ENCODE data around the gene ACKR4.
"Not testable (repeated sequence)": the region's sequence is repeated elsewhere in the genome, so short reads cannot be mapped to it uniquely, and the experiment has no call there.

ACKR4 gene

GRCh38 chr3:132596816-132597433 is at the start of gene ACKR4:
Gene ACKR4 (plus strand): TSS chr3:132597270. CDS start chr3:132600398, 3,128 bp downstream.
- H3K4me3 Mint-ChIP-seq, result no peak within 1 kb of the TSS
- H3K9me3 Mint-ChIP-seq, result no peaks in the 10 kb centered on the region
- H3K27me3 Mint-ChIP-seq, result no peaks in the 10 kb centered on the region
- ATAC-seq, result no peak
- no peaks in the 10 kb centered on the region for H3K4me1 Mint-ChIP-seq
- DNase-seq, result no peak
- no peak within 1 kb of the TSS for H3K27ac Mint-ChIP-seq

GRCh38 chr3:132549169-132549568 is 47.9 kb upstream of the ACKR4 start:
- Mint-ChIP-seq H3K4me3 (peak overlapping the region in 1 of 2 donors; percentile 50), H3K27ac (peak overlapping the region in 1 of 2 donors; percentile 12), H3K27me3 (no peaks in the 10 kb centered on the region)

GRCh38 chr3:132549890-132550578 is 47.0 kb upstream of the ACKR4 start:
- Mint-ChIP-seq H3K27ac (peak overlapping the region; percentile 90 to 94), H3K27me3 (no peaks in the 10 kb centered on the region), H3K9me3 (peaks cover 0 to 6% of the 10 kb centered on the region in 2 donors), H3K4me3 (peak overlapping the region; percentile 61 to 76), H3K4me1 (peaks cover 54% of the 10 kb centered on the region)
- ATAC-seq (peak; percentile 96), DNase-seq (peak; percentile 33 to 36)

More at GRCh38 chr3:132549169-132549568, 47.9 kb upstream of the ACKR4 start:
- no peak for ATAC-seq
- H3K4me1 Mint-ChIP-seq, result peaks cover 63% of the 10 kb centered on the region
- peaks cover 0 to 6% of the 10 kb centered on the region in 2 donors for H3K9me3 Mint-ChIP-seq
- DNase-seq, result no peak

GRCh38 chr3:132550579-132551305 is 46.3 kb upstream of the ACKR4 start:
- DNase-seq (no peak), ATAC-seq (no peak)
- Mint-ChIP-seq H3K9me3 (peaks cover 0 to 6% of the 10 kb centered on the region in 2 donors), H3K4me3 (peak overlapping the region; percentile 61 to 76), H3K27me3 (no peaks in the 10 kb centered on the region), H3K27ac (peak overlapping the region; percentile 80 to 85), H3K4me1 (peaks cover 47% of the 10 kb centered on the region)

- H3K4me3 Mint-ChIP-seq, result no peak overlapping the region
- peaks cover 0 to 6% of the 10 kb centered on the region in 2 donors for H3K9me3 Mint-ChIP-seq
- H3K27me3 Mint-ChIP-seq, result no peaks in the 10 kb centered on the region
- peaks cover 39% of the 10 kb centered on the region for H3K4me1 Mint-ChIP-seq
- ATAC-seq, result no peak
- no peak overlapping the region for H3K27ac Mint-ChIP-seq
- DNase-seq, result no peak
Observed at GRCh38 chr3:132553826-132554225, 43.2 kb upstream of the ACKR4 start.

- no peak overlapping the region for H3K4me3 Mint-ChIP-seq
- no peaks in the 10 kb centered on the region for H3K27me3 Mint-ChIP-seq
- DNase-seq, result no peak
- peaks cover 34% of the 10 kb centered on the region for H3K4me1 Mint-ChIP-seq
- no peak overlapping the region for H3K27ac Mint-ChIP-seq
- ATAC-seq, result no peak
- H3K9me3 Mint-ChIP-seq, result peaks cover 0 to 5% of the 10 kb centered on the region in 2 donors
Observed at GRCh38 chr3:132554437-132554836, 42.6 kb upstream of the ACKR4 start.

- no peak overlapping the region for H3K4me3 Mint-ChIP-seq
Observed at GRCh38 chr3:132555306-132556035, 41.6 kb upstream of the ACKR4 start.

GRCh38 chr3:132556036-132556386 is 41.1 kb upstream of the ACKR4 start:
- not testable (repeated sequence) for H3K27me3 Mint-ChIP-seq, H3K4me3 Mint-ChIP-seq, ATAC-seq, H3K9me3 Mint-ChIP-seq, DNase-seq
- Mint-ChIP-seq H3K27ac (peak overlapping the region in 1 of 2 donors; percentile 4), H3K4me1 (peaks cover 18% of the 10 kb centered on the region)

More at GRCh38 chr3:132555306-132556035, 41.6 kb upstream of the ACKR4 start:
- H3K4me1 Mint-ChIP-seq, result peaks cover 23% of the 10 kb centered on the region
- H3K9me3 Mint-ChIP-seq, result no peaks in the 10 kb centered on the region
- H3K27ac Mint-ChIP-seq, result peak overlapping the region in 1 of 2 donors; percentile 4
- no peaks in the 10 kb centered on the region for H3K27me3 Mint-ChIP-seq
- no peak for DNase-seq
- ATAC-seq, result no peak

- H3K4me1 Mint-ChIP-seq, result peaks cover 14% of the 10 kb centered on the region
- H3K27ac Mint-ChIP-seq, result no peak overlapping the region
- no peaks in the 10 kb centered on the region for H3K27me3 Mint-ChIP-seq
- ATAC-seq (no peak), DNase-seq (no peak)
- H3K4me3 Mint-ChIP-seq, result no peak overlapping the region
- no peaks in the 10 kb centered on the region for H3K9me3 Mint-ChIP-seq
Observed at GRCh38 chr3:132556508-132557159, 40.4 kb upstream of the ACKR4 start.

- Mint-ChIP-seq H3K4me1 (peaks cover 14% of the 10 kb centered on the region), H3K27ac (no peak overlapping the region), H3K4me3 (no peak overlapping the region), H3K9me3 (peaks cover 0 to 4% of the 10 kb centered on the region in 2 donors), H3K27me3 (no peaks in the 10 kb centered on the region)
- ATAC-seq, result no peak
- no peak for DNase-seq
Observed at GRCh38 chr3:132561003-132561402, 36.1 kb upstream of the ACKR4 start.

- H3K27me3 Mint-ChIP-seq, result no peaks in the 10 kb centered on the region
- H3K9me3 Mint-ChIP-seq, result peaks cover 0 to 4% of the 10 kb centered on the region in 2 donors
- H3K4me1 Mint-ChIP-seq, result peaks cover 11% of the 10 kb centered on the region
- no peak for ATAC-seq
- no peak overlapping the region for H3K27ac Mint-ChIP-seq
- H3K4me3 Mint-ChIP-seq, result no peak overlapping the region
- DNase-seq, result no peak
Observed at GRCh38 chr3:132563420-132564069, 33.5 kb upstream of the ACKR4 start.

GRCh38 chr3:132564070-132564465 is 33.0 kb upstream of the ACKR4 start:
- no peak for DNase-seq
- no peak for ATAC-seq
- Mint-ChIP-seq H3K4me1 (peaks cover 12% of the 10 kb centered on the region), H3K9me3 (peaks cover 0 to 4% of the 10 kb centered on the region in 2 donors), H3K4me3 (no peak overlapping the region), H3K27ac (no peak overlapping the region), H3K27me3 (no peaks in the 10 kb centered on the region)

- H3K9me3 Mint-ChIP-seq, result no peaks in the 10 kb centered on the region
- peaks cover 21% of the 10 kb centered on the region for H3K4me1 Mint-ChIP-seq
- H3K27ac Mint-ChIP-seq, result no peak overlapping the region
- no peak for ATAC-seq
- H3K4me3 Mint-ChIP-seq, result no peak overlapping the region
- no peak for DNase-seq
- H3K27me3 Mint-ChIP-seq, result no peaks in the 10 kb centered on the region
Observed at GRCh38 chr3:132568422-132568821, 28.6 kb upstream of the ACKR4 start.

- peaks cover 21% of the 10 kb centered on the region for H3K4me1 Mint-ChIP-seq
- no peaks in the 10 kb centered on the region for H3K27me3 Mint-ChIP-seq
- no peaks in the 10 kb centered on the region for H3K9me3 Mint-ChIP-seq
- DNase-seq, result no peak
- peak; percentile 71 for ATAC-seq
- peak overlapping the region in 1 of 2 donors; percentile 7 for H3K27ac Mint-ChIP-seq
- H3K4me3 Mint-ChIP-seq, result no peak overlapping the region
Observed at GRCh38 chr3:132569153-132569552, 27.9 kb upstream of the ACKR4 start.
